Cerebellar nuclear complex (tissue), 1 donor: ENCODE results near the gene NT5C3A.
A peak's percentile ranks its signal among the peaks of the same experiment; 100 is the strongest.
"Not testable (repeated sequence)": the region's sequence is repeated elsewhere in the genome, so short reads cannot be mapped to it uniquely, and the experiment has no call there.

Source experiments
- DNase-seq, 2 experiments: peaks; one replicate each; lab custom pipeline; 2025; lab: John Stamatoyannopoulos, UW

NT5C3A gene

DNA sequence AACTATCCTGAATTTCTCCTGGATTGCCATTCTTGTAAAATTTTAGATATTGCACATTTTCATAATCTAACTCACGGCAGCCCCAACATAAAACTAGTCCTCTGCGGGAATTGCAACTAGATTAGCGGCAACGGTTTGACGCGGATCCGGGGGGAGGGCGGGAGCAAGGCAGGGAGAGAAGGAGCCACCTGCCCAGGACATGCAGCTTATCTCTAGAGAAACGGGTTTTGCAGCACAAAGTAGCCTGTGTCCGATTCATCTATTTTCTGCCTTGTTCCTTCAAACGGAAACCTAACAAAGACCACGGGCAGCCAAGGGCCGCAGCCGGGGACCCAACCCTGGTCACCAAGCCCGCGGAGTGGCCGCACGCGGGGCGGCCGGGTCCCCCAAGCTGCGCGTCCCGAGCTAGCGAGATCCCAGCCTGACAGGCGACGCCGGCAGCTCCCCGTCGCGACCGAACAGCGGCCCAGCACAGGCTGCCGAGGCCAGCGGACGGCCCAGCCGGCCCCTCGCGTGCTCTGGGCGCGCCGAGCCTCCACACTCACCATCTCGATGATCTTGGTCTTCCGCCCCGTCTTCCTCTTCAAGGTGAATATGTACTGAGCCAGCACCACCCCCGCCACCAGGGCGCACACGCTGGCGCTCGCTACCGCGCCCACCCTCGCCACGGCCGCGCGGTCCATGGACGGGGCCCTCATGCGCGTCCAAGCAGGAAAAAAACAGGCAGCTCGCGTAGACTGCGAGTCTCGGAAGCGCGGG lies at the start of gene NT5C3A:
Gene NT5C3A, minus strand, starts transcription at position 754 of the 759 bp plus-strand sequence. Its CDS starts 71 bp downstream, at position 683.
- peak in 1 of 2 experiments; percentile 8 for DNase-seq

DNA sequence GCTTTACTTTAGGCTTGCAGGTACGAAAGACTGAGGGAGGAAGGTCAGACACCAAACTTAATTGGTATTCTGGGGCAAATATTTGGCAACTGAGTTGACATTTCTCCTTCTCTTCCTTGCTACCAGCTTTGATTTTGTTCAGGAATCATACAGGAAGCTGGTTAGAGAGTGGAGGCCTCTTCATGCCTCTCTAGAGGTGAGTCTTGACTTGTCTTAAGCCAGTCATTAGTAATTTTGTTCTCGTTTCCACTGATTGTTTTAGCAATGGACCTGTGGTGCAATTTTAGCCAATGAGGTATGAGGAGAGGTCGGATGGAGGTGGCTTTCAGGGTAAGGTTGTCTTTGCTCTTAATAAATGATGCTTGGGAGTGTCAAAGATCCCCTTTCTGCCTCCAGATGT lies 49.0 kb upstream of the NT5C3A start:
- no peak for DNase-seq

DNA sequence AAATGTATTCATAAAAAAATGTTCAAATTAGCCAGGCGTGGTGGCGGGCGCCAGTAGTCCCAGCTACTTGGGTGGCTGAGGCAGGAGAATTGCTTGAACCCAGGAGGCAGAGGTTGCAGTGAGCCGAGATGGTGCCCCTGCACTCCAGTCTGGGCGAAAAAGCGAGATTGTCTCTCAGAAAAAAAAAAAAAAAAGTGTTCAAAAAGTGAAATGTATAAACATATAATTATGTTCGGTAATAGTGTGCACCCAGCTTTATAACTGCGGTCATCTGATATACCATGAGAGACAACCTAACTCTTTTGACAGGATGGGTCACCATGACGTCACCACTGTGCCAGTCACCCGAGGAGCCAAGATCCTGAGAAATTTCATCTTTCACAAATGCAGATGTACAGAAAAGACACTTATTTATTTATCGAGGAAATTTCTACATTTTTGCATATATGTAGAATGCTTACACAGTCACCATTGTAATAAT lies 47.2 kb upstream of the NT5C3A start:
- no peak for DNase-seq

DNA sequence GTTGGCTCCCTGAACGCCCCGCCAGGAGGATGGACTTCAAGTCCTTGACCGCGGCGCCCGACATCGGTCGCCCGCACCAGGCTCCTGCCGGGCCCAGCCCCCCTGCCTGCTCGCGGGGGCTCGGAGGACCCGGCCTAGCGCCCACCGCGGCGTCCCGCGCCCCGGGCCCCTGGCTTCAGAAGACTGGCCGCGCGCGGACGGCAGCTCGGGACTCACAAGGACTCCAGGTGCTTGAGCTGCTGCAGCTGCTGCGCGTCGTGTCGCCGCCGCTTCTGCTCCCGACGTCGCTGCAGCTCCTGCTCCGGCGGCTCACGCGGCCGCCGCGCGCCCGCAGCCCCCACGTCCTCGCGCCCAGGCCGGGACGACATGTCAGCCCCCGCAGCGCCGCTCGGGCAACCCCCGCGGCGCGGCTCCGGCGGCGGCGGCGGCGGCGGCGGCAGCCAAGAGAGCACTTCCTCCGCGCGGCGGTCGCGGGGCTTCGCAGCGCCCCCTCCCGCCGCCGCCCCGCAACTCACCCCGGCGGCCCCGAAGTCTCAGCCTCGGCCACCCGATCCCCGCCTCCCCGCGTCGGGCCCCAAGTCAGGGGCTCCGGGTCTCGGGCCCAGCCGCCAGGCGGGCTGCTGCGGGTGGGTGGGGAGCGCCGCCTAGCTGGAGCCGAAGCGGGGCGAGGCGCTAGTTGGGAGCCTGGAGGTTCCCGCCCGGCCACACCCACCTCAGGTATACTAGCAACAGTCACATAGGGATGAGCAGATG lies 46.6 kb upstream of the NT5C3A start, which contains the start of gene RP9:
Gene RP9, minus strand, starts transcription at position 400 of the 753 bp plus-strand sequence. Its CDS starts 32 bp downstream, at position 368.
- DNase-seq: no peak

DNA sequence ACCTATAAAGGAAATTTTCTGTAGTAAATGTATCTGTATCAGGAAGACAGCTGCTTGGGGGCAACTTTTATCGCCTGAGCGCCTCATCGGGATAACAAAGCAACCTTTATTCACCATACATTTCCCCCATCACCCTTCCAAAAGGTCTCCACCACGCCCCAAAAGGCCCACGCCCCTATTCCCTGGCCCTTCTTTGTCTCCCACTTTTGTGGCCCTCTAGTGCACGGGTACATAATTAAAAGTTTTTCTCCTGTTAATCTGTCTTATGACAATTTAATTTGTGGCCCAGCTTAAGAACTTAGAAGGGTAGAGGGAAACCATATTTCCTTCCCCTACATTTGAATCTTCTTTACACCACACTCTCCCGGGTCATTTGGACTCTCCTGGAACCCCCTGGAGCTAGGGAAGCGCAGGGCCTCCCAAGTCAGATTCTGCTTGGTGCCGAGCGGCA lies 46.0 kb upstream of the NT5C3A start:
- no peak for DNase-seq

DNA sequence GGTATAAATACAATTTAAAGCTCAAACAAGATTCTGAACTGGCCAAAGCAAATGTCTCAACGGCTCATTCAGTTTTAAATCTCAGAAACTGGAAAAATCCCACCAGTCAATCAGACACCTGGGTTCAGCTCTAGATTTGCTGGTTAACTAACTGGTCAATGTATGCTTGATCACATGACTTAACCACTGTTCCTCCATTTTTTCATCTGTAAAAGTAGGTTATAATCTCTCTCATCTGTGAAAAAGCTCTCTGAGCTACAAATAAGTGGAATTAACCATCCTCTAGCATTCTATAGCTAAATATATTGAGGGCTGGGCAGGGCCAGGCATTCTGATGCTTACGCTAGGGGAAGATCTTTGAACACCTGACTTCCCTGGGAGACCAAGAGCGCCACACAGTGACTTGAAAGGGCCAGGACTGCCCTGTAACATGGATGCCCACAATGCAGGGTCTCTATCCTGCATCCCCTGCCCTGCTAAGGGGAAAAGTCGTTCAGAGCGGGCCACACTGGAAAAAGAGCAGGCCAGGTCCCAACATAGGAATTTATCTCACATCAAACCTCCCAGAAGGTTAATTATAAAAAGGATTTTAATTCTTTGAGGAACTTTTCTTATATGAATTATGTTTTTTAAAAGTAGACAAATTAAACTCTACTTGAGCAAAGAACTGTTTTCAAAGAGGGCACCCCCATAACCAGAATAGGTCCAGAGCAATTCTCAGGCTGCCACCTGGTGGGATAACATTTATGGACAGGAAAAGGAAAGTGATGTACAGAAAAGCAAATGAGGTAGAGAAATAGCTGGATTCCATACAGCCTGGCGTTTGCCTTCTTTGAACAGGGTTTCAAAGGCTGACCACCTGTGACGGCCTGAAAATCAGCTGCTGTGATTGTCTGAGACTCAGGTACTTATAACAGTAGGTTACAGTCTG lies 44.8 kb upstream of the NT5C3A start:
- no peak for DNase-seq

DNA sequence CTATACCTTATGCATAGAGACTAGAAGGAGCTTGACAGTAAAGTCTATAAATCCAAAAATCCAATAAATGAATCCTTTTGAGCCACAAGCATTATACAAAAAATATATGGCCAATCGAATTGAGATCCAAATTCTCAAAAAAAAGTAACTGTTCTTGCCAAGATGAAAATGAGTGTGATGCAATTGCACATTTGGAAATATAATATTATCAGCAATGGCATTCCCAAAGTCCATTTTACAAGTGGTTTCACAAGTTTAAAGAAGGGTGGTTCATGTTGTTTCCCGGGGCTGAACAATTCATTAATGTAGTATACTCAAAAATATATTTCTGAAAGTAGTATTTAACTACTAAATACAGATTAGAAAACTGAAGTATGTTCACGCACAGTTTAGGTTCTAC lies 39.3 kb upstream of the NT5C3A start:
- DNase-seq: no peak

DNA sequence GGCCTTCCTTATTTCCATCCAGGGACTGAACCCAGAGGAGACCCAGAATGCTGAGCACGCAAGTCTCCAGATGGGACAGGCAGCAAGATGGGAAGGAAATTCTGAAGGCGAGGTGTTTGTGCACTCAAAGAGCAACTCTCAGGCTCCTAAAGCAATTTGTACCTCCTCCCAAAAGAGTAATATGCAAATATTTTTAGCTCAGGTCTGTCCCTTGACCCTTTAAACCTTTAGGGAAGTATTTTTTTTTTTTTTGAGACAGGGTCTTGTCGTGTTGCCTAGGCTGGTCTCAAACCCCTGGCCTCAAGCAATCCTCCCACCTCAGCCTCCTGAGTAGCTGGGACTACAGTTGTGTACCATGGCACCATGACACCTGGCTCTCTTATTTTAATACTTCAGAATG lies 38.2 kb upstream of the NT5C3A start:
- no peak for DNase-seq

DNA sequence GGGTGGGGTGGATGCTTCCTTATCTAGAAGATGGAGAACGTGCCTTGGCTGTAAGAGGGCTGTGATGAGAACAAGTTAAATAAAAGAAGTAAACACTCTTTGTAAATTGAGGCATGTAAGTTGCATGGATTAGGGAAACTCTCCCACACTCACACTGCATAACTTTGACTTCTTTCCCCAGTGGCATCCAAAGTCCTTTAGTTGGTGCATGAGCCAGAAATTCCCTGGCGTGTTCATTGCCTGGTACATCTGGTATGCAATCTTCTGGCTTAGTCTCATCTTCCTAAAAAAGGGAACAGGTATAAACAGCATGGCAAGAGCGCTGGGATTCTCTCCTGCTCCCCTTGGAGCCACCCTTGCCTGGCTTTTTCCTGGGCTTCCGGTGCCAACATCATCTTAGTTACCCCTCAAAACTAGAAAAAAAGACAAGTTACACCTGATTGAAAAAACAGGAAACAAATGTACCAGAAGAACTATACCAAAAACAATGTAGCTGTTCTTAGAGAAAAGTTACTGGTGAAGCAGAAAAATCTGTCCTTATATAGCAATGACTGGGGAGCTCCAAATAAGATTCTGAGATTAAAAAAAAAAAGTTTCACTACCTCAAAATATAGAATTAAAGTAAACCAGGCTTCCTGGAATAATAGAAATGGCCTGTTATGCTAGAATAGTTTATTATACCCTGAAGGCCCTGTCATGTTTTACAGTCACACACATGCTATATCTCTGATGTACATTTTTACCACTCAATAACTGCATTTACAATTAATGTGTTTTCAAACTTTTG lies 36.8 kb upstream of the NT5C3A start:
- DNase-seq: no peak

DNA sequence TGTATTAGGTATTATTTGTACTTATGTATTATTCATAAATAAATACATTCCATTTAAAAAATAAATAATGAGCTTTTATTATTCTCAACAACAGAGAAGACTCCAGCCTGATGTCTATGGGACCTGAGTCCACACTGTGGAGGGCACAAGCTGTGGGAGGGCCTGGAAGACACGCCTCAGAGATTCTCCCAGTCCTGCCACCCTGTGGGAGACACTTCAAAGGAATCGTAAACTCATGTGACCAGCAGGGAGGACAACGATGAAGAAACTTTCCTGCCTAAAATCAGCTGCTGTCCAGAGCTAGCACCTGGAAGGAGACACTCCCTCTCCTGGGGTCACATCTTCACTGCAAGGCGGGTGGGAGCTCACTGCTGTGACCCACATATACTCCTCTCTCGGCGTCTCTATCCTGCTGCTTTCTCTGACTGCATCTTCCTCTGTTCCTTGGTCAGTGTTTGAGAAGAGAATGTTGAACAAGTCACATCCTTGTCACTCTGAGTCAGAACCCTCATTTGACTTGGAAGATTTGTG lies 32.2 kb upstream of the NT5C3A start:
- DNase-seq: not testable (repeated sequence)

DNA sequence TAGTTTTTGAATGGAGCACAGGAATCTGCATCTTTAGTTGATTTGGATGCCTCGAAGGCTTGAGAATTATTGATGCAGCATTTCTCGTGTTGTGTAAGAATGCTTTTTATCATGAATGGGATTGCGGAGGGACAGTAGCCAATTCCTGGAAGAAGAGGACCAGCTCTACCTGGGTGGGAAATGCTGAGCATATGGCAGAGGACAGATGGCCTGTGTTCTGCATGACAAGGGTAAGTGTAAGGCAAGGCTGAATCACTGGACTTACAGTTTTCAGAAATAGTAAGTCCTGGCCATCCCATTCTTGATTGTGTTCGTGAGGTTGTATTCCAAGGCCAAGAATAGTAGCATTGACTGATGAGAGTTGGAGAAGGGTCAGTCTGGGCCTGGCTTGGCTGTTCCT lies 30.7 kb upstream of the NT5C3A start:
- peak; percentile 43 to 46 for DNase-seq

DNA sequence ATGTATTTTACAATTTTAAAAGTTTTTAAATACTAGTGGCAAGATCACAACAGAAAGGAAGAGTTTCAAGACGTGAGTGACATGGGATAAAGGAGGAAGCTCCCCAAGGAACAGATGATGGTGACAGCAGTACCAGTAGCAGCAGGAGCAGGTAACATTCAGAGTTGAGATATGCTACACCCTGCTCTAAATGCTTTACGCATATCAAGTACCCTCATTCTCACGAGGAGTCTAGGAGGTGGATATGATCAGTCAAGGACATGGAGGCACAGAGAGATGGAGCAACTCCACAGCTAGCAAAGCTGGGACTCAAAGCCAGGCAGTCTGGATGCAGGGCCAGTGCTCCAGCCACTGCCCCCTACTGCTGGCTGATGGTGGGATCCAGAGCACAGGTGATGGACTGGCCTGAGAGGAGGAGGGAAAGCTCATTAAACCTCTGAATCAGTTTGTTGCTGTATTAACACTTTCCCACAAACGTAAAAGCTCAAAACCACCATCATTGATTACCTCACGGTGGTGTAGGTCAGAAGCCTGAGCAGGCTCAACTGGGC lies 29.1 kb upstream of the NT5C3A start:
- no peak for DNase-seq

DNA sequence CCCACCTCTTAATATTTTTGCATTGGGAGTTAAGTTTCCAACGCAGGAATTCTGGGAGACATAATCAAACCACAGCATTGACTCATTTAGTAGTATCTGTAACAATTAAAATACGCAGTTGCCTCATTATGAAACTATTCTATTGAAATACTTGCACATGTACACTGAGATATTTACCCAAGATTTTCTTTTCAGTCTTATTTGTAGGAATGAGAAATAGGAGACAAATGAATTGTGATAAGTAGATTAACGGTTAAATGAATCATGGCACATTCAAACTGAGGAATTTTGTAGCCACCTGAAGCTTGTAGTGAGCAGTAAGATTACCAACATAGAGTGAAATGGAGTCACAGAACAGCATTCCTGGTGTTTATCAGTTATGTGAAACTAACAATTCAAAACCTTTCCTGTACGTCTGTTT lies 28.5 kb upstream of the NT5C3A start:
- no peak for DNase-seq

DNA sequence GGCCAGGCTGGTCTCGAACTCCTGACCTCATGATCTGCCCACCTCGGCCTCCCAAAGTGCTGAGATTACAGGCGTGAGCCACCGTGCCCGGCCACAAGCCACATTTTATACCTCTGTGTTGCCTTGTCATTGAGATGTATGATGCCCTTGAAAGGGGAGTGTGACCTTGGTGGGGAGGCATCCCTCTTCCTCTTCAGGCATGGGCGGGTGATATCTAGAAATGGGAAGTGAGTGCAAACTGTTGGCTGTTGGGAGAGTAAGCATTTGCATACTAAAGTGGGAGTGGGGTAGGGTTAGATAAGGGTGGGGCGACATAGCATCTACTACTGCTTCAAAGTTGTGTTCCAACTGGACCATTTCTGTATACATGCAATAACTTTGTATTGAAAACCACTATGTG lies 26.6 kb upstream of the NT5C3A start:
- DNase-seq: no peak

DNA sequence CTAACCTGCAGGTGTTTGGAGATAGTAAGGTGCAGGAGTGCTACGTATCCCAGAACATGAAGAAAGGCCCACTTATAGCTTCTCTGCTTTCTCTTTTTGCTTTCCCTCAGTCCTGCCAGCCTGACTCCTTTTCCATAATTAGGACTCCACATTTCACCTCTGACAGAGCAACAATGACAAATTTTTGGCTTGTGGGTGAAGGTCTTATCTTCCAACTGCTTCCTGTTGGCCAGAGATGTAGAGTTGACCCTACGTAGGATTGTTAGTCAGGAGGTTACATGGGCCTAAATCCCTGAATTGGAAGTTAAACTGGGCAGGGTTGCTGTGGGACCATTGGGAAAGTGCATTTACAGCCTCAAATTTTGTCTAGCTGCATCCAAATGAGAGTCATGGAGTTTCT lies 25.3 kb upstream of the NT5C3A start:
- no peak for DNase-seq

DNA sequence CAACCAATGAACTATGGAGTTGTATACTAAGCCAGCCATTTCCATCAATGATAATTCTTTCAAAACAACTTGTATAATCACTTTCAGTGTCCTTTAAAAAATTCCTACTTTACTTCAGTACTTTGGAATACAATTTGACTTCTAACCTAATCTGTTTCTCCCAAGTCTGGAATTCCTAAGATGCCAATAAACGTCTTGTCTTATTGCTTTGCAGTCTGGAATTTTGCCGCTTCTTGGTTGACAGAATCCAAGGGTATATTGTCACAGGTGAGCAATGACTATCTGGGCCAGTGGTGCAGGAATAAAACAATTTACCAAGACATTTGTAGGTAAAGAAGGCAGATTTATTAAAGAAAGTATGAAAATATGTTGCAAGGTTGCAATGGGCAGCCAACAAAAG lies 24.8 kb upstream of the NT5C3A start:
- no peak for DNase-seq

DNA sequence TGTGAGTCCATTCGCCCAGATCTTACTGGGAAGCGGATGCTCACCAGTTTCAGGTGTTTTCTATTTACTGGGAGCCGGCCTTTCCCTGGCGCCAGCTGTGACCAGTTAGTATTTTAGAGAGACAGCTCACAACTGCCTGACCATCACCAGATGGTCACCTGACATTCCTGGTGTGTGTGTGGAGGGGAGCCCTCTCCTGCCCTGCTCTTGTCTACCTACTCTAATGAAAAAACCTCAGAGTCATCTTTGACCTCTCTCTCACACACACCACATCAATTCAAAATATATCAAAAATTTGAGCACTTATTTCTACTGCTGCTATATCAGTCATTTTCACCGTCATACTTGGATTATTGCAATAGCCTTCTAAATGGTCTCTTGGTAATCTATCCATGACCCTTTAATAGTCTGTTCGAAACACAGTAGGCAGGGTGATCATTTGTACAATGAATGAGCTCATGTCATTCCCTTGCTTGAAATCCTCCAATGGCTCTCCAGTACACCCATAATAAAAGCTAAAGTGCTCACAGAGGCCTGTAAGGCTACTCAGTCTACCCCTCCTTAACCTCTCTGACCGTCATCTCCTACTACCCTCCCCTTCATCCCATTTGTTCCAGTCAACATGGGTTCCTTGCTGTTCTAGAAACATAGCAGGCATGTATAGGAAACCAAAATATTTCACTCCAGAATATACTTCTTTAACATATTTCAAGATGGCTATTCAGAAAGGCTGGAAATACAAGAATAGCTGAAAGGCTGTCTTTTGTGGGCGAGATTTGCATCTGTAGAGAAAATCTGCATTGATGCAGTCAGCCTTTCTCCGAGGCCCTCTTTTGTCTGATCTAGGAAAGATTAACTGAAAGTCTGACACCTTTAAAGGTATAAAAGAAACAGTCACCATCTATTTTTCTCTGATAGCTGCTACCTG lies 17.5 kb upstream of the NT5C3A start:
- no peak for DNase-seq

DNA sequence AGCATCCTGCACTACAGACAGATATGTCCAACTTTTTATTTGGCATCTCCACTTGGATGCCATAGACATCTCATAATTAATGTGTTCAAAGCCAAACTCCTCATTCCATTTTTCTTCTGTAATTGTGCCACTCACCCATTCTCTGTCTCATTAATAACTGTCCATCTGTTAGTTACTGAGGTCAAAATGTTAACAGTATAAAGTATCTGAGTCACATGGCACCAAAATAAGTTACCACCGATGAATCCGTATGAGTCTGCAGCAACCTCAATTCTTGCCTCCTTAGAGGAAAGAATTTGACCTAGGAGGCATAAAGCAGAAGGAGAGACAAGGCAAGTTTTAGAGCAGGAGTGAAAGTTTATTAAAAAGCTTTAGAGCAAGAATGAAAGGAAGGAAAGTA lies 16.5 kb upstream of the NT5C3A start:
- DNase-seq: no peak

DNA sequence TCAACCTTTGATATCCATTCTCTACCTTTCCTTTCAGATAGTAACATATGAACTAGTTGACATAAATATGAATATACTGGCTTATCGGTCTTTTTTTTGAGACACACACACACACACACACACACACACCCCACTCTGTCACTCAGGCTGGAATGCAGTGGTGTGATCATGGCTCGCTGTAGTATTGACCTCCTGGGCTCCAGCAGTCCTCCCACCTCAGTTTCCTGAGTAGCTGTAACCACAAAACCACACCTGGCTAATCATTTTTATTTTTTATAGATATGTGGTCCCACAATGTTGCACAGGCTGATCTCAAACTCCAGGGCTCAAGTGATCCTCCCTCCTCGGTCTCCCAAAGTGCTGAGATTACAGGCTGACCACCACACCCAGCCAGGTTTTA lies 14.2 kb upstream of the NT5C3A start:
- no peak for DNase-seq
